Raji (cell line): ENCODE results near the gene EIF4B.

Experiments
- POLR2A ChIP-seq: IDR thresholded peaks from 2 replicates; pipeline ENCODE4 v1.6.1; 2011; ENCODE audit warnings: low read depth, low read length, control low read depth; ENCODE audit not compliant: insufficient read depth

Gene EIF4B

GRCh38 chr12:53034459-53034858, 28.2 kb downstream of the EIF4B start:
- no peak for TF ChIP-seq POLR2A

DNA sequence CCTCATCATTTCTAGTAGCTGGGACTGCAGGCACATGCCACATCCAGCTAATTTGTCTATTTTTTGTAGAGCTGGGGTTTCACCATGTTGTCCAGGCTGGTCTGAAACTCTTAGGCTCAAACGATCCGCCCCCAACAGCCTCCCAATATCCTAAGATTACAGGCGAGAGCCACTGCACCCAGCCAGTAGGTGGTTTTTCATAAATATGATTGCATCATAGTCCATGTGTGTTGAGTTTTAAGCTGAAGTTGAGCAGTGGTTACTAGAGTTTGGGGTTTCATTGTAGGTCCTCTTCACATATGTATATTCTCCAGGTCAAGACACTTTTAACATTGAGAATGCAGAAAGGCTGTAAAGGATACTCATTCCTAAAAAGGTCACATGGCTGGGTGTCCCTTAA, 30.5 kb downstream of the EIF4B start:
- TF ChIP-seq POLR2A: no peak

DNA sequence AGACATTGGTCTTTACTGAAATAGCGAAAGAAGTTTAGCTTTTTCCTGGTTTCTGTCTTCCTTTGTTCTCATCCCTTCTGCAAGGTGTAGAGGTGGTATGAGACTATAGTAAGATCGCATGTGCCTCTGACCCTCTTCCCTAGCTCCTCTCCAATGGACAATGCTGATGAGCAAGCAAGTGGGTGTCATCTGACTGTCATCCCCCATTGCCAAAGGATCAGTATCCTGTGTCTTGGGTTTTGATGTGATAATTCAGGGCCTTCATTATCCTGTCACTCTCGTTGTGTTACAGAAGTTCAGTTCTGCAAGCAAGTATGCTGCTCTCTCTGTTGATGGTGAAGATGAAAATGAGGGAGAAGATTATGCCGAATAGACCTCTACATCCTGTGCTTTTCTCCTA, 33.6 kb downstream of the EIF4B start:
- TF ChIP-seq POLR2A: no peak

DNA sequence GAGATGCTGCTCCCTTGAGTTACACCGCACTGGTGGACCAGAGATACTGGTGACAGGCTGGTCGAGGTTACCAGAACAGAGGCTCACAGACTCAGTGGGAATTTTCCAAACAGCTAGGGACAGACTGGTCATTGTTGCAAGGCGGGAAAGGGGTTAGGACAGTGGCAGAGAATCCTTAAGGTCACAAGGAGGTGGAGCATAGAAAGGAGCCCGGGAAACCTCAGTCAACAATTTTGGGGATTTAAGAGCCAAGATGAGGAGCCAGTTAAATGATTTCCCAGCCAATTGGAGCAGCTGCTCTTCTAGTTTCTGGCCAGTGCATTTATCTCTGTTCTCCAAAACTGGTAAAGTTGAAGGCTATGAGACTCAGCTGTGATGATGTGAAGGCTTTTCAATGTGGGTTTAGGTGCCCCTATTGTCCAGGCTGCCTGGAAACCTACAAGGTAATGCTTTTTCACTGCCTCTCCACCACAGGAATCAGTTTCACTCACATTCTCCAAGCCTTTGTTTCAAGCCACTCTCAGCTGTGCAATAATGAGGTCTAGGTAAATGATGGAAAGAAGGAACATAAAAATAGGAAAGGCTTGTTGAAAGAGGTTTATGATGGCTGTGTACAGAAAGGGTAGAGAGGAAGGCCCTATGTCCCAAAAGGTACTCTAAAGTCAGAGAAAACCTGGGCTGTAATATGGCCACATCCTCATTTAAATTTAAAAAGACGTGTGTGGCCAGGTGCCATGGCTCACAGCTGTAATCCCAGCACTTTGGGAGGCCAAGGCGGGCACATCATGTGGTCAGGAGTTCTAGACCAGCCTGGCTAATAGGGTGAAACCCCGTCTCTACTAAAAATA, 36.6 kb downstream of the EIF4B start:
- TF ChIP-seq POLR2A: no peak

DNA sequence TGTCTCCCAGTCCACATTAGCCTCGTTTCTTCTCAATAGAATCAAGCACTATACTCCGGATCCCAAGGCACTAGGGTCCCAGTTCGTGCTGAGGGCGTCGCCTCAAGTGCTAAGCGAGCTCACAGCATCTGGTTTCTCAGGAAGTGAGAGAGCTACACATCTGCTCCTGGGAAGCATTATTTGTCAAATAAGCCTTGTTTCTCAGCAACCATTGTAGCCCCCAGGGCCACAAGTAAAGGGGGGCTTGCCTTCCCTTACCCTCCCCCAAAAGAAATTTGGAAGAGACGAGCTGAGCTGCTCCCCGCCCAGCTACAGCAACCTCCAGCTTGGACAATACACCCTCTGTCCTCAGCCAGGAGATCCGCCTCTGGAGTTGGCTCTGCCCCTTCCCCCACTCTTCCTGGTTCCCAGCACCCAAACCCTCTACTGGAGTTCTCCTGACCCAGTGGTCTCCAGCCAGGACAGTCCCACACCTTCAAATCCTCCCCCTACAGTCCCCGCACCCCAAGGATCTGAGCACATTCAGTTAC, 37.9 kb downstream of the EIF4B start:
- no peak for TF ChIP-seq POLR2A

DNA sequence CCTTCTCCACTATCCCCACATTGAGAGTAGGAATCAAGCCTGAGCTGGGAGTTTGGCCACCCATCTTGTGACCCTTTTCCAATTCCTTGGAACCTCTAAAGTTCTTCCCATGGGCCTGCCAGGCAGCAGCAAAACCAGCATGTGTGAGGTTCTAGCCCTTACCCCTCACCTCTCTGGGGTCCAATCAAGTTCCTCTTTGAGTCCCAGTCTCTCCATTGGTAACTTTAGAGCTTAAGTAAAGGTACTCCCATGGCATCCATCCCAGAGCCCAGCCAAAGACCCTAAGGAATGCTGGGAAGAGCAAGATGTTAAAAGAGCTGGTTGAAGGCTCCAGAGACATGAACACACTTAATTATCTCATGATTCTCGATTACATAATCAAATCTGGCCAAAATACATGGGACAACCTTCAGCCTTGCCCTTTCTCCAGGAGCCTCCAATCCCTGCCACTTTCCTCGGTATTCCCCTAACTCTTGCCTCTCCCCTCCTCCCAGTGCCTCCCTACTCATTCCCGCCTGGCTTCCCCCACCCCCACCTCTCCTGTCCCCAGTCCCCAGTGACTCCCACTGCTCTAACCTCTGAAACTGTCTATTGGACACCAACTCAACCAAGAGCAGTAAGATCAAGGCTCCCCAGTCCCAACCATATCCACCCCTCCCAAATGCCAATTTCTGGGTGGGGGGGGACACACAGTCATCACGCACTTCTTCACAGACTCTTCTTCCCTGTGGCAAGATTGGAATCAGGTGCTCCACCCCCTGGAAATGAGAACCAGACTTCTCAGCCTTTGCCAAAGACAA, 38.8 kb downstream of the EIF4B start:
- no peak for TF ChIP-seq POLR2A

- TF ChIP-seq POLR2A: no peak
Observed at GRCh38 chr12:53045696-53046045, 39.4 kb downstream of the EIF4B start.

DNA sequence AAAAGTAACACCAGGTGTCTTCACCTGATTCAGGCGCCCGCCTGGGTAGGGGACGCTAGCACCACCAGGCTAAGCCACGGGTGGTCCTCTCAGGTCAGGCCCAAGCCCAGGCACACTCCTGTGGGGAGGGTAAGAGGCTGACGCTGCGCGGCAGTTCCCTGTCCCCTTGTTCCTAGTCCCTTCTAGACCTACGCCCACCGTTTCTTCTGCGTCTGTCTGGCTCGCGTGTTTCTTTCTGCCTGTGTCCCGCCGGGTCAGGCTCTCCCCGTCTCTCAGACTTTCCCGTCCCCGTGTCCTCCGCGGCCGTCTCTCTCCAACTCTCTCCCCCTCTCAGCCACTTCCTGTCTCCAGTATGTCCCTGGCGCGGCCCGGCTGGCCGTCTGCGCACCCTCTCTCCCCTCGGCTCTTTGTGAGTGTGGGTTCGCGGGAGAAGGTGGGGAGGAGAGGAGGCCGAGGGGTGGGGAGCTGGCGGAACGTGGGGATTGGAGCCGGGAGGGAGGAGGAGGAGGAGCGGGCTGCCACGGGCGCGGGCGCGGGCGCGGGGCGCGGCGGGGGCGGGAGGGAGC, 40.5 kb downstream of the EIF4B start:
- TF ChIP-seq POLR2A: no peak

DNA sequence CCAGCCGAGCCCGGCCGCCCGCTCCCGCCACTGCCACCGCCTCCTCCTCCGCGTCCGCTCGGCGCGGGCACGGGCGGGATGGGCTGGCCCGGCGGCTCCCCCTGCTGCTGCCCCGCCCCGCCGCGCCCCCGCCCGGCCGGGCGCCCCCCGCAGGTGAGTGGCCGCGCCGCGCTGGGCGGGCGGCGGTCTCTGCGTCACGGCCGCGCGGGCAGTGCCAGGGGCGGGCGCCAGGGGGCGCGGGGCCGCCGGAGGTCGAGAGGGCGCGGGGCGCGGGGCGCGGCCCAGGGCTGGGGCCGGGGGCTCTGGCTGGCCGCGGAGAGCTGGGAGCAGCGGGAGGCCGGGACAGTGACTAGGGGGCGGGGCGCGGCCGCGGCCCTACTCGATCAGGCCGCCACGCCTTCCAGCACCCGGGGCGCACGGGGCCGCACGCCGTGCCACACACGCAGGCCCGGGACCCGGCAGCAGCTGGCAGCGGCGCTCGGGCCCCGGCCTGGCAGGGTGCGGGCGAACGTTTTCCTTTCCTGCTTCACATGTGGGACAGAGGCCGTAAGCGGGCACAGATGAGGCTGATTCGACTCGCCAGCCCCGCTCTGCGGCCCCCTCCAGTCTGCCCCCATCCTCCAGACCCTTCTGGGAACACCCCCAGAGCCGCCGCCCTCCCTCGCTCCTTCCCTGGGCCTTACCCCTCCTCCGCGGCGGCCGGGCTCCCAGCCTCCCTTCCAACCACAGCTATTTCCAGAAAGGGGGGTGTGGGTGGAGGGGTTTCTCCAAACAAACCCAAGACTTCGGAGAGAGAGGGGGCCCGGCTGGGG, 41.2 kb downstream of the EIF4B start:
- no peak; the same call in 1 of the 2 replicates for TF ChIP-seq POLR2A

DNA sequence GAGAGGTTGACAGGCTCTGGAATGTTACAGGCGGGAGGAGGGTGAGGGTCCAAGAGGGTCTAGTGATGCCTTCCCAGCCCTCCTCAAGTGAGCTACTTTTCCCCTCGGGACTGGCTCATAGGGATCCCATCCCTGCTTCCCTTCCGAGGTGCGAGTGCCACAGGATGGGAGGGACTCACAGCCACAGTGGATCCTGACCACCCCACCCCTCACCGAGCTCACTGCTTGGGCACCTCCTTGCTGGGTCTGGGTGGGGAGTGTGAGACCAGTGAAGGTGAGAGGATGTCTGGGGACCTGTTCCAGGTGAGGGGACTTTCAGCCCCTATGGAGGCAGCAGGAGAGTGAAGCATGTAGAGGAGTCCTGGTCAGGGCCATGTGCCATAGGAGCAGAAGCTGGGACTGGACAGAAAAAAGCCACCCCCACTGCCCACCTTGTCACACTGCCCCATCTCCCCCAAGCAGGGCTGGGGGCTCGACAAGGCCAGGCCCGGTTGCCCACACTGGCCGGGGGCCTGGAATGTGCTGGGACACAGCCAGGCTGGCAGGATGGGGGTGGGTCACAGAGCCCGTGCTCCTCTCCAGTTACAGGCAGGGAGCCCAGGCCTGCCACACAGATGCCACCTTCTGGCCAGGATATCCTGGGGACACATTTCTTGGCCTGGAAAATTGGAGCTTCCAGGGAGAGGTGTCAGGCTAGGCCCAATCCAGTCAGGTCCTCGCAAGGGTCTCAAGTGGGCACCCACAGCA, 42.0 kb downstream of the EIF4B start:
- TF ChIP-seq POLR2A: no peak

DNA sequence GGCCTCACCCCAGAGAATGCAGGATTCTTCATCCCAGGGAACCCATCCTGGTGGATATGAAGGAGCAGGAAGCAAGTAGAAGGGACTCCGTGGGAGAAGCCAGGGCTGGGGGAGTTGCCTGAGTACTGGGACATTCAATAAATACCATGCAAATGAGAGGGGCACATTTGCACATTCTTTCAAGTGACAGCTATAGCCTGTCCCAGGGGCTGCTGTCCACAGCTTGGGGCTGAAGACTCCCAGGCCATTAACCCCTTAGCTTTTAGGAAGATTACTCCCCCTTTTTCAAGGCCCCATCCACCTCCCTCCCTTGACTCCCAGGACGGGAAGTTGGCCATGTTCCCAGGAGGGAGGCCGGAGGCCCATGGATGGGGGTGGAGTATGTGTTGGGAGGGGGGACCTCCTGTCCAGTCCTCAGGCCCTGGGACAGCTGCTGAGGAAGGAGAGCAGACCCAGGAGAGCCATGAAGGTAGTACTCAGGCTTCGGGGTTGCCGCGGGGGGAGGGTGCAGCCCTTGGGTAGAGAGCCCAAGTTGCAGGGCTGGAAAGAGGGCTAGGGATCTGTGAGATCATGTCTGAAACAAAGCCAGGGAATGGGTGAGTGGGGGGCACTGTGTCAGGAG, 42.6 kb downstream of the EIF4B start:
- TF ChIP-seq POLR2A: no peak

- no peak for TF ChIP-seq POLR2A
Observed at GRCh38 chr12:53049571-53050318, 43.5 kb downstream of the EIF4B start, which contains the start of gene TNS2. Gene TNS2 (plus strand): TSS chr12:53050065. CDS start chr12:53050186, 121 bp downstream.
